HepG2 (cell line): ENCODE data around the gene TROAP. TPM values are rescaled to one million over a fixed set of nuclear protein-coding genes. Genes with fewer than 3 reads are reported as not detected.

ENCODE experiments used
- ARHGAP35 ChIP-seq: sonication (generic); formaldehyde crosslinking; IDR thresholded peaks from 2 replicates; pipeline ENCODE4 v1.9.0; 2022; ENCODE audit warnings: mild to moderate bottlenecking, inconsistent platforms, moderate library complexity, missing genetic modification reagents, borderline replicate concordance
- ATF6 ChIP-seq: sonication (generic); formaldehyde crosslinking; conservative IDR thresholded peaks from 2 replicates; pipeline ENCODE4 v1.4.0; 2020; ENCODE audit warnings: missing genetic modification reagents
- DPF2 ChIP-seq: sonication (generic); formaldehyde crosslinking; IDR thresholded peaks from 2 replicates; pipeline ENCODE4 v1.4.0; 2020; ENCODE audit warnings: mild to moderate bottlenecking, low read depth, missing genetic modification reagents, borderline replicate concordance
- HIVEP1 ChIP-seq: sonication (generic); formaldehyde crosslinking; IDR thresholded peaks from 2 replicates; pipeline ENCODE4 v1.4.0; 2020; ENCODE audit warnings: mild to moderate bottlenecking, missing genetic modification reagents
- MYC ChIP-seq: sonication (generic); formaldehyde crosslinking; IDR thresholded peaks from 2 replicates; pipeline ENCODE4 v1.9.0; 2021; ENCODE audit warnings: missing genetic modification reagents, borderline replicate concordance
- NFYB ChIP-seq: sonication (generic); formaldehyde crosslinking; IDR thresholded peaks from 2 replicates; pipeline ENCODE4 v1.4.0; 2020; ENCODE audit warnings: missing genetic modification reagents
- SMAD3 ChIP-seq: sonication (generic); formaldehyde crosslinking; IDR thresholded peaks from 2 replicates; pipeline ENCODE4 v1.4.0; 2020; ENCODE audit warnings: missing genetic modification reagents
- TARDBP ChIP-seq: sonication (generic); formaldehyde crosslinking; IDR thresholded peaks from 2 replicates; pipeline ENCODE4 v1.8.0; 2022; ENCODE audit warnings: mild to moderate bottlenecking, missing genetic modification reagents
- TERF1 ChIP-seq: sonication (generic); formaldehyde crosslinking; IDR thresholded peaks from 2 replicates; pipeline ENCODE4 v1.8.0; 2022; ENCODE audit warnings: mild to moderate bottlenecking, missing genetic modification reagents, moderate library complexity
- ZBTB21 ChIP-seq: sonication (generic); formaldehyde crosslinking; IDR thresholded peaks from 2 replicates; pipeline ENCODE4 v1.4.0; 2020; ENCODE audit warnings: missing genetic modification reagents
- ZBTB46 ChIP-seq: sonication (generic); formaldehyde crosslinking; IDR thresholded peaks from 2 replicates; pipeline ENCODE4 v1.4.0; 2020; ENCODE audit warnings: mild to moderate bottlenecking, missing genetic modification reagents, borderline replicate concordance
- ZNF142 ChIP-seq: sonication (generic); formaldehyde crosslinking; IDR thresholded peaks from 2 replicates; pipeline ENCODE4 v1.4.0; 2020; ENCODE audit warnings: missing genetic modification reagents
- ZNF276 ChIP-seq: sonication (generic); formaldehyde crosslinking; IDR thresholded peaks from 2 replicates; pipeline ENCODE4 v1.4.0; 2020; ENCODE audit warnings: mild to moderate bottlenecking, low read depth, missing genetic modification reagents
- ZNF776 ChIP-seq: sonication (generic); formaldehyde crosslinking; IDR thresholded peaks from 2 replicates; pipeline ENCODE4 v1.4.0; 2020; ENCODE audit warnings: mild to moderate bottlenecking, missing genetic modification reagents
- ZNF792 ChIP-seq: IDR thresholded peaks from 2 replicates; pipeline ENCODE4 v1.6.1; 2016
- polyA plus RNA-seq, 8 experiments: library from polyadenylated mRNA; depleted of rRNA in 3 of 8; stranded (reverse) in 7 of 8; unstranded in 1 of 8; fragments of >200 nt; fragmentation: Illumina TruSeq in 4 of 8; extraction: Trizol in 4 of 8; gene quantifications; 2 replicates each; pipeline versions ENCODE4 v1.2.1 to v1.2.3, GENCODE V29; 2011 to 2016; ENCODE audit warnings: low read depth in 4 of 8, missing spikeins in 1 of 8, mixed read lengths in 1 of 8; ENCODE audit not compliant: insufficient read depth in 1 of 8
- total RNA-seq, 5 experiments: library from RNA; depleted of rRNA; stranded (reverse); fragments of >200 nt; fragmentation: Illumina TruSeq; extraction: Trizol; gene quantifications; 2 replicates each; pipeline ENCODE4 v1.2.3, GENCODE V29; 2016; ENCODE audit warnings: low read depth in 1 of 5

The TROAP gene
- total and polyA plus RNA-seq, 2 of the 13 experiments (the other 11 are each of a cell fraction or from before 2014, with no cell fraction given) = 22.5 to 30.9 TPM

GRCh38 chr12:49366652-49367380 lies 43.8 kb downstream of the TROAP start (continued):
- no peak for TF ChIP-seq ATF6 (CRISPR knock-in tag)
- TF ChIP-seq SMAD3 (CRISPR knock-in tag) = no peak
- TF ChIP-seq DPF2 (CRISPR knock-in tag) = no peak
- peak; percentile 32; the same call in 1 of the 2 replicates for TF ChIP-seq NFYB (CRISPR knock-in tag)
- TF ChIP-seq ZBTB21 (CRISPR knock-in tag) = no peak
- TF ChIP-seq TARDBP (CRISPR knock-in tag) = 0 out of 2 replicates have a peak, but pooled peaks have one; percentile 17
- TF ChIP-seq ZNF276 (CRISPR knock-in tag) = no peak
- TF ChIP-seq ZBTB46 (CRISPR knock-in tag) = no peak
- 0 out of 2 replicates have a peak, but pooled peaks have one; percentile 46 for TF ChIP-seq MYC (CRISPR knock-in tag)
- peak; percentile 72; the same call in 1 of the 2 replicates for TF ChIP-seq ZNF776 (CRISPR knock-in tag)
- TF ChIP-seq ZNF792 (CRISPR knock-in tag) = no peak
- TF ChIP-seq ARHGAP35 (CRISPR knock-in tag) = peak; percentile 70; the same call in 1 of the 2 replicates
- TF ChIP-seq TERF1 (CRISPR knock-in tag) = no peak
- peak; percentile 39; the same call in 1 of the 2 replicates for TF ChIP-seq ZNF142 (CRISPR knock-in tag)
- TF ChIP-seq HIVEP1 (CRISPR knock-in tag) = no peak; the same call in 1 of the 2 replicates
